Ovary (tissue), 3 donors: Measurements from ENCODE around the gene AKAP6.

Source experiments
- CTCF ChIP-seq, 3 donors: fragments of 450-650 bp in 2 of 3; fragments of 200-600 bp in 1 of 3; IDR thresholded peaks; one replicate each; pipeline versions ENCODE4 v1.5.1 to v1.8.0; 2016 to 2022; ENCODE audit warnings: antibody characterized with exemption in 3 of 3, mild to moderate bottlenecking in 1 of 3
- POLR2A ChIP-seq: fragments of 450-650 bp; IDR thresholded peaks from one replicate; pipeline ENCODE4 v1.6.1; 2017; ENCODE audit warnings: antibody characterized with exemption, mild to moderate bottlenecking, moderate library complexity
- donor health status: DM: no; HTN: no; CAD: no.

GRCh38 chr14:32324601-32325000 is 4.5 kb upstream of the AKAP6 start:
- TF ChIP-seq CTCF (IDR thresholded peaks at IDR 0.05), result no peak
- TF ChIP-seq POLR2A, result no peak
